Activated naive CD4-positive, alpha-beta T cell treated with anti-CD3 and anti-CD28 coated beads for 36 hours (primary cell): Measurements from ENCODE around the gene MYH4. TPM values are rescaled to one million over a fixed set of nuclear protein-coding genes. Genes with fewer than 3 reads are reported as not detected.

Experiments used
- CTCF ChIA-PET: fragments of 350-600 bp; sonication (Branson Sonifier 250); formaldehyde crosslinking; loops from one replicate; lab custom pipeline; 2021; ENCODE audit warnings: antibody characterized with exemption; lab: Charles Lee
- DNase-seq: peaks from one replicate; pipeline ENCODE4 v3.0.0-alpha.2; 2020
- H3K27ac Mint-ChIP-seq: one replicate; pipeline ENCODE4 v1.8.0; 2021; ENCODE audit warnings: mild to moderate bottlenecking, mixed read lengths
- H3K27me3 Mint-ChIP-seq: one replicate; pipeline ENCODE4 v1.8.0; 2021; ENCODE audit warnings: low read depth, mixed read lengths
- H3K36me3 Mint-ChIP-seq: one replicate; pipeline ENCODE4 v1.8.0; 2021; ENCODE audit warnings: low read depth, mixed read lengths
- H3K4me1 Mint-ChIP-seq: one replicate; pipeline ENCODE4 v1.8.0; 2021; ENCODE audit warnings: low read depth, mixed read lengths
- H3K4me3 Mint-ChIP-seq: one replicate; pipeline ENCODE4 v1.8.0; 2021; ENCODE audit warnings: mild to moderate bottlenecking, moderate library complexity, mixed read lengths
- H3K9me3 Mint-ChIP-seq: one replicate; pipeline ENCODE4 v1.8.0; 2021; ENCODE audit warnings: mixed read lengths
- intact Hi-C: fragments of 100-400 bp; cut with micrococcal nuclease; formaldehyde crosslinking; loops from one replicate; pipeline ENCODE4 v1.15.1; 2023
- total RNA-seq, 2 experiments: library from RNA; stranded (reverse); gene quantifications; one replicate each; pipeline ENCODE4 v1.2.3, GENCODE V29; 2021

The MYH4 gene
- total RNA-seq, 2 experiments from 2014 or later = not detected

DNA sequence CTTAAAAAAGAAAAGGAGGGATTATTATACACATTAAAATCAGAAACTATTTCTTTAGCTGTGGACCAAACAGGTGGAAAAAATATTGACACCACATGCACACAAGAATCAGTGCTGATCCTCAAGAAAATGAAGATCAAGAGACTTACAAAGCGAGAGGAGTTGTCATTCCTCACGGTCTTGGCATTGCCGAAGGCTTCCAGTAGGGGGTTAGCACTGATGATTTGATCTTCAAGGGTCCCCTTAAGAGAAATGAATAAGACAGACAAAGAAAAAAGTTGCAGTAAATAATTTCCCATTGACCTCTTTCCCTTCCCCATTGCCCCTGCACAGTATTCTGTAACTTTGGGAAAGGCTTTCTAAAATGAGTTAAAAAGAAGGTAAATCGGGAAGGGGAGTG, 6.0 kb downstream of the MYH4 start:
- CTCF ChIA-PET = interaction anchor here (0.6 to 0.7 kb wide), 2 partner anchors 75 to 133 kb away, joined by 3 read pairs; no protein-coding TSS in a partner anchor
- no peak for DNase-seq
- Mint-ChIP-seq H3K27ac (no peak overlapping the region), H3K4me1 (no peaks in the 10 kb centered on the region), H3K36me3 (no peaks in the 10 kb centered on the region), H3K4me3 (no peak overlapping the region), H3K27me3 (no peaks in the 10 kb centered on the region), H3K9me3 (no peaks in the 10 kb centered on the region)
- intact Hi-C loops = no loop called here

DNA sequence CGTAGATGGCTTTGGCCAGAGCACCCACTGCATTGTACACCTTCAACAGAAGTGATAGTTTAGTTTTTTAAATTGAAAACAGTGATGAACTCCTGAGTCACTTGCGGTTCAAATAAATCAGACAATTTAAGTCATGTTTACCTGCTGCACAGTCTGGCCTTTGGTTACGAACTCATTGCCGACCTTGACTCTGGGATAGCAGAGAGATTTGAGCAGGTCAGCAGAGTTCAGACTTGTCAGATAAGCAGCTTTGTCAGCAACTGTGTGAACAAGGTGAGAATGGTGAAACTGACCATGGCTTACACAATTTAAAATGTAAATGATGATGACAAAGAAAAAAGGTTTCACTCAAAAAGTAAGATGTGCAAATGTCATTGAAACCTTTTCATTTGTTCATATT, 9.3 kb downstream of the MYH4 start:
- Mint-ChIP-seq H3K4me3 (no peak overlapping the region), H3K4me1 (no peaks in the 10 kb centered on the region), H3K9me3 (no peaks in the 10 kb centered on the region), H3K27ac (no peak overlapping the region), H3K36me3 (no peaks in the 10 kb centered on the region), H3K27me3 (no peaks in the 10 kb centered on the region)
- CTCF ChIA-PET = no interaction called here
- no peak for DNase-seq
- intact Hi-C loops = no loop called here

DNA sequence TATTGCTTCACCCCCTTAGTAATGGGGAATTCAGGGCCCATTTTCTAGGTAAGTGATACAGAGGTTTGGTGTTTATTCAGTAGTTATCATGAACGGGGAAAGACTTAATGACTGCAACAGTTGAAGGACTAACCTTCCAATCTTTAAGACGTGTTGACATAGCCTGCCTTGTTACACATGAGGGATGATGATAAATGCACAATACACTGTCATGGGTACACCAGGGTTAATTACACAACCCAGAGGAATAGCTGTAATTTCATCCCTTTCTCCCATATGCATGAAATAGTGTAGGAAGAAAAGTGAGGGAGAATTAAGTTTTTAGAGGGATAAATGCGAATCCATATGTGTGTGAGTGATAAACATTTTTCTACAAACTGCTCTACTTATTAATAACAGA, 10.7 kb downstream of the MYH4 start:
- Mint-ChIP-seq H3K4me1 (no peaks in the 10 kb centered on the region), H3K27me3 (no peaks in the 10 kb centered on the region), H3K27ac (no peak overlapping the region), H3K9me3 (no peaks in the 10 kb centered on the region), H3K4me3 (no peak overlapping the region), H3K36me3 (no peaks in the 10 kb centered on the region)
- intact Hi-C loops = no loop called here
- CTCF ChIA-PET = no interaction called here
- DNase-seq = no peak

DNA sequence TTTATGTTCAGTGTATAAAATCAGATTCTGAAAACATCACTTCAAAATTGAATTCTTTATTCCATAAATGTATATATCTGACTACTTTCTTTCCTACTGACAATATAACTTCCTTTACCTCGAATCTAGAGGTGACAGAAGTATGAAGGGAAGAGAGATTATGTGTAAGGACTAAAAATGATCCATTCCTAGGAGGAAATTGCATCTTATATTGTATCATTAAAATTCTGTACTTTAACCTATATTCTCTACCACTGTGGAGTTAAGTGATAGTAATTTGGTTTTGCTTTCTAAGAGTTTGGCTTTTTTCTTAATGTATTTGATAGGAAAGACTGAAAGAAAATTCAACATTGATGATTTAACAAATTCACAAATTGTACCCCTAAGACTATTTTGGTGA, 11.4 kb downstream of the MYH4 start:
- CTCF ChIA-PET = no interaction called here
- H3K36me3 Mint-ChIP-seq = no peaks in the 10 kb centered on the region
- no peak for DNase-seq
- H3K4me1 Mint-ChIP-seq = no peaks in the 10 kb centered on the region
- no peak overlapping the region for H3K27ac Mint-ChIP-seq
- H3K27me3 Mint-ChIP-seq = no peaks in the 10 kb centered on the region
- no peak overlapping the region for H3K4me3 Mint-ChIP-seq
- H3K9me3 Mint-ChIP-seq = no peaks in the 10 kb centered on the region
- intact Hi-C loops = no loop called here

DNA sequence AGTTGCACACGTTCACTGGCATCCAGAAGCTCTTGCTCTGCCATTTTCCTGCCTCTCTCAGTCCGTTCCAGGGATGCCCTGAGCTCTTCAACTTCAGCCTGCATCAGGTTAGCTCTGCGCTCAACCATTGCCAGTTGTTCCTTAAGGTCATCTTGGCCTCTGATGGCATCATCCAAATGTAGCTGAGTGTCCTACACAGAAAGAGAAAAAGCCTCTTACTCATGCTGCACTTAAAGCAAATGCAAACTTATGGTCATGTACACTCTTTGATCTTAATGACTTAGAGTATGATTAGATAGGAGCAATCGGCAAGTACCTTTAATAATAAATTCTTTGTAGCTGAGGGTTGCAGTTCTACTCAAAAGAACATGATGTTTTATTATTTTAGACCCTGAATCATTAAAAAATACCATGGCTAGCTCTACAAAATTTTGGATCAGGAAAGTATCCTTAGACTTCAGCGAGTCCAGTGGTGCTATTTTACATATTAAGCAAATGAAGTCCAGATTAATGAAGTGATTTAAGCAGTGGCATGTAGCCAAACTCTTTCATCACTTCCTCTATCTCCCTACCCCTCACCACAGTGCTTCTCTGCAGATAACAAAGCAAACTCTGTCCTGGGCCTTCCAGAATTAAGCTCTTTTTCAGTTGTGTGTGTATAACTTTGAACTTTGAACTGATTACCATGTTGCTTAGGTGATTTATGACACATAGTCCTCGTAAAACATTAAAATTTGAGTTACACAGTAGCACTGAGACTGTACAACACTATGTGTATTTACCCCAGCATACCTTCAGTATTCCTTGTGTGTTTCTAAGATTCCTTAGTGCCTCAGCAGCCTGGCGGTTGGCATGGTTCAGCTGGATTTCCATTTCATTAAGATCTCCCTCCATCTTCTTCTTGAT, 22.1 kb downstream of the MYH4 start:
- H3K27me3 Mint-ChIP-seq = peaks cover 3% of the 10 kb centered on the region
- no peak overlapping the region for H3K27ac Mint-ChIP-seq
- DNase-seq = no peak
- CTCF ChIA-PET = interaction anchor here (0.6 kb wide), 1 partner anchor 130 kb away, joined by 3 read pairs; no protein-coding TSS in a partner anchor
- H3K4me1 Mint-ChIP-seq = no peaks in the 10 kb centered on the region
- H3K9me3 Mint-ChIP-seq = no peaks in the 10 kb centered on the region
- H3K36me3 Mint-ChIP-seq = no peaks in the 10 kb centered on the region
- intact Hi-C loops = no loop called here
- H3K4me3 Mint-ChIP-seq = no peak overlapping the region

DNA sequence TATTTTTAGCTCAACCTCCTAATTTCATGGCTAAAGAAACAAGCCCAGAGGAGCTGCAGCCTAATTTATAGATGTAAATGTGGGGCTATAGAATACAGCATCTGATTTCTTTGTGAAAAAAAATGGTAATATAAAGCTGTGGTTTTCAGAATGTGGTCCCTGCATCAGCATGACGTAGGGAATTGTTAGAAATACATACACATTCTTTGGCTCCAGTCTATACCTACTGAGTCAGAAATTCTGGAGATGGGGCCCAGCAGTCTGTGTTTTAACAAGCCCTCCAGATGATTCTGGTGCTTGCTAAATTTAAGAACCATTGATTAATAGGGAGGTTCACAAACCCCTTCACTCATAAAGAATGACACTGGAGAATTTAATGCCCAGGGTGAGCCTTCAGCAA, 29.5 kb downstream of the MYH4 start:
- Mint-ChIP-seq H3K4me1 (no peaks in the 10 kb centered on the region), H3K9me3 (no peaks in the 10 kb centered on the region), H3K36me3 (no peaks in the 10 kb centered on the region), H3K27me3 (peaks cover 7% of the 10 kb centered on the region), H3K27ac (no peak overlapping the region), H3K4me3 (no peak overlapping the region)
- DNase-seq = no peak
- CTCF ChIA-PET = no interaction called here
- intact Hi-C loops = no loop called here

DNA sequence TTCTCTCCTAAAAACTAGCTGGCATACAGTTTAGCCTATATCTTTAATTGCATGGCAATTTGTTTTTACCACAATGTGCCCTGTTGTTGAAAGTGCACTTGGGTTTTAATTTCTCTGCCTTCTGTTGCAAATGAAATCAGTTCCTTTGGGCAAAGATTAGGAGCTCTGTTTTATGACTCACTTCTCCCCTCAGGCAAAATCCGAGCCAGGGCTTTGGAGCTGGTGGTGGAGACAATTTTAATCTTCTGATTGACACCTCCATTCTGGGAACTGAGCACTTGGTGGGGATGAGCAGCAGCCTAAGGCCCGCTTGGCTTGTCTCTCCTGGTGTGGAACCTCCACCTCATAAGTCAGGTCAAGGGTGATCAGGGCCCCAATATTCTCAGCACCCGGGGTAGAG, 34.3 kb downstream of the MYH4 start:
- Mint-ChIP-seq H3K4me1 (no peaks in the 10 kb centered on the region), H3K9me3 (peaks cover 5% of the 10 kb centered on the region), H3K27me3 (peaks cover 7% of the 10 kb centered on the region), H3K36me3 (no peaks in the 10 kb centered on the region), H3K27ac (no peak overlapping the region), H3K4me3 (no peak overlapping the region)
- intact Hi-C loops = no loop called here
- DNase-seq = no peak
- CTCF ChIA-PET = no interaction called here

DNA sequence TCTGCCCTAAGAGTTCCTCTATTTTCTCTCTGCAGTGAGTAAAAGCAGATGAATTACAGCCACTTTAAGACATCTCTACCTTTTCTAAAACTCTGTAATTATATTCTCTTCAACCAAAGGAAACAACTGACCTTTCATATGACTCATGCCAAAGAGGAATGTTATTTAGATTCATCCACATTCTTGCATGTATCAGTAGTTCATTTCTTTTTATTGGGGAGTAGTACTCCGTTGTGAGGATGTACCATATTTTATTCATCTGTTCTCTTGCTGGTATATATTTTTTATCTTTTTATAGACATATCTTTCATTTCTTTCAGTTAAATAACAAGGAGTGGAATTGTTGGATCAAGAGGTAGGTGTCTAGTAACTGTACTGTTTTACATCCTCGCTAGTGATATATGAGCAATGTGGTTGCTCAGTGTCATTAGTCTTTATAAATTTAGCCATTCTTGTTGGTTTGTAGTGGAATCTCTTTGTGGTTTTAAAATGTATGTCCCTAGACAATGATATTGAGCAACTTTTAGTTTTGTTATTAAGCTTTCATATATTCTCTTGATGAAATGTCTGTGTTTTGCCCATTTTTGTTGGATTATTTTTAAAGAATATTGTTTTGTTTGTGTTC, 39.8 kb downstream of the MYH4 start:
- Mint-ChIP-seq H3K9me3 (peaks cover 5% of the 10 kb centered on the region), H3K4me1 (no peaks in the 10 kb centered on the region), H3K27me3 (peaks cover 1% of the 10 kb centered on the region), H3K27ac (no peak overlapping the region), H3K36me3 (no peaks in the 10 kb centered on the region), H3K4me3 (no peak overlapping the region)
- no peak for DNase-seq
- CTCF ChIA-PET = interaction anchor here (1.4 kb wide), 1 partner anchor 106 kb away, joined by 4 read pairs; no protein-coding TSS in a partner anchor
- intact Hi-C loops = no loop called here

DNA sequence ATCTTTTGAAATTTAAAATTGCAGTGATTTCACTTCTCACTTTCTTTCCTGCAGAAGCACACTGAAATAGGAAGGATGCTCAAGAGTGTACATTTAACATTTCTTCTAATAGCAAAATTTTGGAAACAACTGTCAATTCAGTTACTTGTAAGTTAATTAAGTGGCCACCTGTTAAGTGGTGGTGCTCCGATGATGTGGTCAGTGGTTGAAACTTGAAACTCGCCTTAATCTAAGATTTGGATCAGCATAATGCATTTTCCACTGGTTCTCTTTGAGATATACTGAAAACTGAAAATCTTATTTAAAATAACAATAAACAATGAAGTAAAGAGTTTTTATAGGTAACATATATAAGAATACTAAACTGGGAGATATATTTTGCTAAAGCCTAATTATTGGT, 40.6 kb downstream of the MYH4 start:
- Mint-ChIP-seq H3K36me3 (no peaks in the 10 kb centered on the region), H3K4me1 (no peaks in the 10 kb centered on the region), H3K4me3 (no peak overlapping the region), H3K27me3 (peaks cover 1% of the 10 kb centered on the region), H3K27ac (no peak overlapping the region), H3K9me3 (peaks cover 5% of the 10 kb centered on the region)
- CTCF ChIA-PET = interaction anchor here (0.7 kb wide), 1 partner anchor 11 kb away, joined by 3 read pairs; no protein-coding TSS in a partner anchor
- no peak for DNase-seq
- intact Hi-C loops = no loop called here

DNA sequence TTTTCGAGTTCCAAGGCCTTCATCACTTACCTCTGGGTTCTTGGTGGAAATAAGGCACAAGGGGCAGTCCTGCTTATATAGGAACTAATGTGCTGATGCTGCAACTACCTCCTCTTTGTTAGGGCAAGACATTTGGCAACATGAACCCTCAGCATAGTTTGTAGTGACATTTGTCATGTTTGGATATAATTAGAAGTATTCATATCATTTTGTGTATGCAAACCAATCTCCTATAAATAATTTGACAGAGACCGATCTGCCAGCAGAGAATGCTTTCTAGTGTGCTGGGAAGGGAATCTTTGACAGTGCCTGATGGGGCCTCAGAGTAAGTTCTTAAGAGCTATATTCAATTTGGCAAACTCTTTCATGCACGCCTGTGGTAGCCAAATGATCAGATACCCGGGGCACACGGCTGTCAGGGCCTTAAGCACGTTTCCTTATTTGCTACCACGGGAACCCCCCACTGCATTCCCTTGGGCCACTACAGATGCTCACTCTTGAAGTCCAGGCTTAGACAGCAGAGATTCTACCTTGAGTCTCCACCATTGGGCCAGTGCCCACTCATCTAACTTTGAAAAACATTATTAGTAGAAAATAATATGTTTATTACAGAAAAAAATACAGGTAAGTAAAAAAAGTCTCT, 47.3 kb downstream of the MYH4 start, which contains the start of gene MYH8:
MYH8 (minus strand) TSS at position 51 of the 643 bp plus-strand sequence. CDS start 1,723 bp downstream, outside the sequence.
- Mint-ChIP-seq H3K27me3 (peaks cover 1% of the 10 kb centered on the region), H3K4me1 (no peaks in the 10 kb centered on the region), H3K9me3 (no peaks in the 10 kb centered on the region), H3K4me3 (no peak within 1 kb of the TSS), H3K36me3 (no peaks in the 10 kb centered on the region), H3K27ac (no peak within 1 kb of the TSS)
- CTCF ChIA-PET = no interaction called here
- intact Hi-C loops = no loop called here
- DNase-seq = no peak

DNA sequence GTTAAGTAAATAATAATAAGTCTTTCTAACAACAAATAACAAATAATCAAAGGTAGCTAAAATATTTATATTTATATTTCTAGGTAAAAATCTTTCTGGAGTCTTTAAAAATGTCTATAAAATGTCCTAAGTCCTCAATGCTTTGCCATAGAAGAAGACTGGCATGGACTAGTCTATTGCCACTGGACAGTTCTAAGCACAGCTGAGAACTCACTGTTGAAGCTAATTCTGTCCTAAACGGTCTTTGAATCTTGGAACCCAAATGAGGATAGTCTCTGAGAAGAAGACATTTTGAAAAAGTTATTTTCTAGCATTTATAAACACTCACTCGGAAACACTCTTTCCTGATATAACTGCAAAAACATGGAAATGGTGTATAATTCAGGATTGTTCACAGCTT, 48.1 kb downstream of the MYH4 start:
- intact Hi-C loops = no loop called here

DNA sequence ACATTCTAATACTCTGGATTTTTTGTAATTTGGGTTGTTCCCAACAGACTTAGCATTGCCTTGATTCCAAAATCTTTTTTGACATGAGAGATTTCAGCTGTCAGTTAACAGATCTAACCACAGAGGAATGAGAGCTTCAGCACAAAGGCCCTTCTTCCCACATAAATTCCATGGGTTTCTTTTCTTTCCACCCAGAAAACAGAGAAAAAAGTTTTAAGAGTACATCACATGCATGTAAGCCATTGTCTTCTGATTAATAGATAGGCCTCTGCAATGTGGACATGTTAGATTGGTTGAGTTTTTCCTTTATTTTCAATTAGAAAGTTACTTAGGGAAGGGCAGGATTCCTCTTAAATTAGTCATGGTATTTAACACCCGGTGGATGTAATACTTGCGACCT, 48.5 kb downstream of the MYH4 start:
- Mint-ChIP-seq H3K4me1 (no peaks in the 10 kb centered on the region), H3K4me3 (no peak overlapping the region), H3K27ac (no peak overlapping the region), H3K9me3 (no peaks in the 10 kb centered on the region), H3K36me3 (no peaks in the 10 kb centered on the region), H3K27me3 (peaks cover 4% of the 10 kb centered on the region)
- intact Hi-C loops = no loop called here
- DNase-seq = no peak
- CTCF ChIA-PET = no interaction called here

More for the DNA sequence above, 48.1 kb downstream of the MYH4 start:
- Mint-ChIP-seq H3K36me3 (no peaks in the 10 kb centered on the region), H3K27ac (no peak overlapping the region), H3K4me1 (no peaks in the 10 kb centered on the region), H3K4me3 (no peak overlapping the region), H3K27me3 (peaks cover 1% of the 10 kb centered on the region), H3K9me3 (no peaks in the 10 kb centered on the region)
- no peak for DNase-seq
- CTCF ChIA-PET = no interaction called here
